Fibroblast of mammary gland (primary cell): ENCODE data around the gene SNX18.
"Not testable (repeated sequence)": the region's sequence is repeated elsewhere in the genome, so short reads cannot be mapped to it uniquely, and the experiment has no call there.

ENCODE experiments used
- DNase-seq: peaks from one replicate; pipeline ENCODE4 v3.0.0-alpha.2; 2010; ENCODE audit warnings: low read depth
- H3K4me3 ChIP-seq: 2 replicates; pipeline ENCODE4 v1.5.1; 2011; ENCODE audit warnings: low read depth, mild to moderate bottlenecking, low read length, moderate library complexity; ENCODE audit not compliant: control insufficient read depth
- TF ChIP-seq, protein P1 (sequence below): conservative IDR thresholded peaks from 2 replicates; pipeline ENCODE4 v1.5.1; 2011; ENCODE audit warnings: low read depth, low read length, inconsistent platforms; ENCODE audit not compliant: control insufficient read depth, insufficient read depth

The SNX18 gene

DNA sequence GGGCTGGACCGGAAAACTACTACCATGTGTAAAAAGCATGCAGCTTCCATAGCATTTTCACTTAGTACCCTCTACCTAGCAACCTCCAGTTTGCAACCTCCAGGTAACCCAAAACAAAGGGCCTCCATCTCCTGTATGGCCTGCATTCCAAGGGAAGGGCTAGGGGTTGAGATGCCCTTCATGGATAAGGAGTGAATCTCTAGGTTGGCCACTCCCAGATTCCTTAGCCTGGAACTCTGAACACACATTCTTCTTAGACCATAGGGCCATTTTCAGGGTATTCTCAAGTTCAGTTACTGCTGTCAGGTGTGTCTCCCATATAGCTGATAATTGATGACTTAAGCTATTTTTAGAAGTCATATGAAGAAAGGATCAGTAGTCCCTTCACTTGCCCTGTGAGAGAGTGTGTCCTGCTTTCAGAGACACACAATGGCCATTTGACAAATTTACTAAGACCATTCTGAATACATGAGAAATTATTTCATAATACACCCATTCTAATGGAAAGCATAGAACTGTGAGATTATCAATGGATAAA lies 39.5 kb upstream of the SNX18 start:
- TF ChIP-seq, protein P1, sequence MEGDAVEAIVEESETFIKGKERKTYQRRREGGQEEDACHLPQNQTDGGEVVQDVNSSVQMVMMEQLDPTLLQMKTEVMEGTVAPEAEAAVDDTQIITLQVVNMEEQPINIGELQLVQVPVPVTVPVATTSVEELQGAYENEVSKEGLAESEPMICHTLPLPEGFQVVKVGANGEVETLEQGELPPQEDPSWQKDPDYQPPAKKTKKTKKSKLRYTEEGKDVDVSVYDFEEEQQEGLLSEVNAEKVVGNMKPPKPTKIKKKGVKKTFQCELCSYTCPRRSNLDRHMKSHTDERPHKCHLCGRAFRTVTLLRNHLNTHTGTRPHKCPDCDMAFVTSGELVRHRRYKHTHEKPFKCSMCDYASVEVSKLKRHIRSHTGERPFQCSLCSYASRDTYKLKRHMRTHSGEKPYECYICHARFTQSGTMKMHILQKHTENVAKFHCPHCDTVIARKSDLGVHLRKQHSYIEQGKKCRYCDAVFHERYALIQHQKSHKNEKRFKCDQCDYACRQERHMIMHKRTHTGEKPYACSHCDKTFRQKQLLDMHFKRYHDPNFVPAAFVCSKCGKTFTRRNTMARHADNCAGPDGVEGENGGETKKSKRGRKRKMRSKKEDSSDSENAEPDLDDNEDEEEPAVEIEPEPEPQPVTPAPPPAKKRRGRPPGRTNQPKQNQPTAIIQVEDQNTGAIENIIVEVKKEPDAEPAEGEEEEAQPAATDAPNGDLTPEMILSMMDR, result no peak
- no peak for DNase-seq
- H3K4me3 ChIP-seq, result no peak overlapping the region

DNA sequence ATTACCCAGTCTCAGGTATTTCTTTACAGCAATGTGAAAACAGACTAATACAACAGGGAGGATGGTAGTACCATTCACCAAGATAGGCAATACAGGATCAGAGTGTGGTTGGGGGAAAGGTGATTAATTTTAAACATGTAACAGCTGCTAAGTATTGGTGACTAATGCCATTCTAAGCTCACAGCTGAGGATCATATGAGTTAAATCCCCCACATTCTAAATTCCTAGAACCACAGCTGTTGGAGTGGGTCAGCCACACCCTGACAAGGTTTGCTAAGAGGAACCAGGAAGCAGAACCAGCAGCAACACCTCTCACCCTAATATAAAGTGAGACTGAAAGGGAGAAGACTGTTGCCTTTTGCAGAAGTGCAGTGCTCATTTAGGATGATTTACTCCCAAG lies 37.3 kb upstream of the SNX18 start:
- peak; percentile 20 for DNase-seq

DNA sequence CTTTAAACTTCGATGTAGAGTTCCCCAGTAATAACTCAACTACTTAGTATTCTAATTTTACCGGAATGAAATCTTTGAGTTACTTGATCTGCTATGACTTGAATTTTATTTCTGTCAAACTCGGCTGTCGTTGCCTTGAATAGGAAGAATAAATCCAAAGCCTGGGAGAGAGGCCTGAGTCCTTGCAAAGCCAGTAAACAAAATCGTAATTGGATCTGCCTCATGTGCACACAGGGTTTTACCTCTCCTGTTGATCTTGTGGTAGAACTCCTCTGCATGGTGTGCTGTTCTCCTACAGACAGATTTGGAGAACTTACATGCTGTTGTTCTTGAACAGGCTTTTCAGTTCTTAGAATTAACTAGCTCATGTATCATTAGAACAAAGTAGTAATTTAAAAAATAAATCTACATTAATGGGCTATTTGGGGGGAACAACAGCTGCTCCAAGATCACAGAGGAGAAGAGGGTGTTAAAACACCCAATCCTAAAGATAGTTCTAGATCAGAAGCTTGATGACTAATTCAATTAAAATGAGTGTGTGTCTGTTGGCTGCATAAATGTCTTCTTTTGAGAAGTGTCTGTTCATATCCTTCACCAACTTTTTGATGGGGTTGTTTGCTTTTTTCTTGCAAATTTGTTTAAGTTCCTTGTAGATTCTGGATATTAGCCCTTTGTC lies 33.2 kb upstream of the SNX18 start:
- peak; percentile 2 for DNase-seq
- no peak overlapping the region for H3K4me3 ChIP-seq
- TF ChIP-seq, protein P1, result no peak

More for the DNA sequence above, 37.3 kb upstream of the SNX18 start:
- H3K4me3 ChIP-seq, result no peak overlapping the region
- TF ChIP-seq, protein P1, result no peak

DNA sequence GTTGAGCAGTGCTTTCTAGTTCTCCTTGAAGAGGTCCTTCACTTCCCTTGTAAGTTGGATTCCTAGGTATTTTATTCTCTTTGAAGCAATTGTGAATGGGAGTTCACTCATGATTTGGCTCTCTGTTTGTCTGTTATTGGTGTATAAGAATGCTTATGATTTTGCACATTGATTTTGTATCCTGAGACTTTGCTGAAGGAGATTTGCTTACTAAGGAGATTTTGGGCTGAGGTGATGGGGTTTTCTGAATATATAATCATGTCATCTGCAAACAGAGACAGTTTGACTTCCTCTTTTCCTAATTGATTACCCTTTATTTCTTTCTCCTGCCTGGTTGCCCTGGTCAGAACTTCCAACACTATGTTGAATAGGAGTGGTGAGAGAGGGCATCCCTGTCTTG lies 31.9 kb upstream of the SNX18 start:
- DNase-seq, H3K4me3 ChIP-seq: not testable (repeated sequence)

DNA sequence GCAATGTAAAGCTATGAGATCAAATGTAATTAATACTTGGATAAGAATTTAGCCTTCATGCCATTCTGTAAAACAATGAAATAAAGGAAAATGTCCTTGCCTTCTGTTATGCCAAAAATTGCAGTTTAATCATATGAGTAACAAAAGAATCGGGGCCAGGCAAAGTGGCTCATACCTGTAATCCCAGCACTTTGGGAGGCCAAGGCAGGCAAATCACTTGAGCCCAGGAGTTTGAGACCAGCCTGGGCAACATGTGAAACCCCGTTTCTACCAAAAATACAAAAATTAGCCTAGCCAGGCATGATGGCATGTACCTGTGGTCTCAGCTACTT lies 27.9 kb upstream of the SNX18 start:
- H3K4me3 ChIP-seq, DNase-seq: not testable (repeated sequence)

DNA sequence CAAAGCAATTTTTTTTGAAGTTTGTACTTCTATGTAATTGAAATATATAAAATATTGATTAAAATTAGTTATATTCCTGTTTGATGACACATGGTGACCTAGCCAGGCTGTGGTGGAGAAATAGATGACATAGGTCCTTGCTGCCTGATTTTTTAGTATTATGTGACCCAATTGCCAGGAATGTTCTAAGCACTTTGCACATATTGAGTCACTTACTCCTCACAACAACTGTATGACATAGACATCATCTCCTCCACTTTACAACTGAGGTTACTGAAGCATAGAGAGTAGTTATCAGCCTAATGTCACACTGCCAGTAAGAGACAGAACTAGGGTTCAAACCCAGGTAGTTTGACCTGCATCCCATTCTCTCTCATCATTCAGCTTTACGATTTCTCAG lies 26.2 kb upstream of the SNX18 start:
- no peak overlapping the region for H3K4me3 ChIP-seq
- TF ChIP-seq, protein P1, result no peak
- peak; percentile 20 for DNase-seq

DNA sequence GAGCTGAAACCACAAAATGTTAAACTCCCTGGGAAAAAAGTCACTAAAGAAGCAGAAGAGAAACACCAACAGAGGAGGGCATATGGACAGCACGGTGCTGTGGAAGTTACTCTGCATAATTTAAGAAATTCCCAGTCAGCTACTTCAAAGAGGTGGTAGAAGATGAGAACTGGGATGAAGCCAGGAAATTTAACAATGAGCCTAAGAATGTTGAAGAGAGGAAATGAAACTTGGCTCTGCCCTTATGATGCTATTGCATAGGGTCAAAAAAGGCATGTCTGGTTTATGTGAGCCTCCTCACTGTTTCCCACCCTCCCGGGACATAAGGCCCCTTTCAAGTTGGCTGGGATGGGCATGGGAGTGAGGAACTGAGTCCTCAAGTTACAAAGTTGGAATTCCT lies 25.4 kb upstream of the SNX18 start:
- DNase-seq, result no peak
- TF ChIP-seq, protein P1, result no peak
- H3K4me3 ChIP-seq, result no peak overlapping the region

DNA sequence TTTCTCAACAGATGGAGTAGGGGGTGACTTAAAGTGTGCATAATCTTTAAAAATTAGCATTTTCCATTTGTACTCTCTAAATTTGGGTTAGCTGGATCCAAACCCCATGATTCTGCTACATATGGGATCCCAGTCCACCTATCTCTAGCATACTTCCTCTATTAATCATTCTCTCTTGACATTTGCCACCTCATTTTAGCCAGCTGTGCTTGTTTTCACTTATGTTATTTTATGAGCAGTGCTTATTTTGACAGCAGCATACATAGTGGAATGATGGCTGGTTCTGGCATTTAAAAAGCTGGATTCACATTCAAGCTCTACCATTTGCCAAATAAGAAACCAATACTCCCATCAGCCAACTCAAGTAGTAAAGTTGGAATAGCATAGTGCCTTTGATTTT lies 22.5 kb upstream of the SNX18 start:
- TF ChIP-seq, protein P1, result no peak
- H3K4me3 ChIP-seq, result no peak overlapping the region
- no peak for DNase-seq
